KG1 (cell line): ENCODE data around the gene FBXL7.

Experiments used
- DNase-seq: peaks from one replicate; lab custom pipeline; 2025; lab: John Stamatoyannopoulos, UW

FBXL7 gene

DNA sequence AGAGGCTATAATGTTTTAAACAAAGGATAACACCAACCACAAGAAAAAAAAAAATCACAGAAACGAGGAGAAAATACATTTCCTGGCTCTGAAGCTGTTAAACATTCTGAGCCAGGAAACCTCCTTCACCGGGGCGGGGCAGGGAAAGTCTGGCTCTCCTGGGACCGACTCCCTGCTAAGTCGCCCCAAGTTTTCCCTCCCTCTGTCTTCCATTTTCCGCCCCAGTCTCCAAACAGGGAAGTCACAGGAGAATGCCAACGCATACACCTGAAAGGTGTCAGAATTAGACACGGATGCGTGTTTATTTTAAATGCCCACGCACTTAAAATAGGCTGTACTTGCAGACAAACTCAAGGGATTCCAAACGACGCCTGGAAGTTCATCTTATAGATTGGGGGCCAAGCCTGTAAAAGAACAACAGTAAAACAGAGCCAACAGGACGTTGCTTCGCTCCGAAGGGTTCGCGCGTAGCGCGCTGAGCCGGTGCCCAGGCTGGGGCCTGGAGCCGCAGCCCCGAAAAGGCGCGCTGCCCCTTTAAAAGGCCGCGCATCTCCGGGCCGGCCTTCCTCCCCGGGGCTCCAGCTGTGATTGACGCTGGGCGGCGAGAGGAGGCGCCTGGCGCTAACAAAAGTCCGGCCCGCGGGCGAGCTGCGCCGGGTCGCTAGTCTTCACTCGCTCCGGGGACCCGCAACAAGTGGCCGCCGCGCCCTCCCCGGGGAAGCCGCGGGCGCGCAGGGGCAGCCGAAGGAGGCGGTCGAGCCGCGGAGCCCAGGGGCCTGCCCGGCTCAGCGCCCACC is at the start of gene FBXL7:
Gene FBXL7, plus strand, starts transcription at position 653 of the 797 bp plus-strand sequence.
- no peak for DNase-seq

- no peak for DNase-seq
Measured at GRCh38 chr5:15450473-15450872, 49.5 kb upstream of the FBXL7 start.

DNA sequence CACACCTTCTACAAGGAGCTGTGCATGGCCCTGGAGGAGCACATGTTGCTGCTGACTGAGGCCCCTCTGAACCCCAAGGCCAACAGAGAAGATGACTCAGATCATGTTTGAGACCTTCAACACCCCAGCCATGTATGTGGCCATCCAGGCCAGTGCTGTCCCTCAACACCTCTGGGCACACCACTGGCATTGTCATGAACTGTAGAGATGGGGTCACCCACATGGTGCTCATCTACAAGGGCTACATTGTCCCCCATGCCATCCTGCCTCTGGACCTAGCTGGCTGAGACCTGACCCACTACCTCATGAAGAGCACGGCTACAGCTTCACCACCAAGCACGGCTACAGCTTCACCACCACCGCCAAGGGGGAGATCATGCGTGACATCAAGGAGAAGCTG is 49.0 kb upstream of the FBXL7 start:
- DNase-seq: no peak

DNA sequence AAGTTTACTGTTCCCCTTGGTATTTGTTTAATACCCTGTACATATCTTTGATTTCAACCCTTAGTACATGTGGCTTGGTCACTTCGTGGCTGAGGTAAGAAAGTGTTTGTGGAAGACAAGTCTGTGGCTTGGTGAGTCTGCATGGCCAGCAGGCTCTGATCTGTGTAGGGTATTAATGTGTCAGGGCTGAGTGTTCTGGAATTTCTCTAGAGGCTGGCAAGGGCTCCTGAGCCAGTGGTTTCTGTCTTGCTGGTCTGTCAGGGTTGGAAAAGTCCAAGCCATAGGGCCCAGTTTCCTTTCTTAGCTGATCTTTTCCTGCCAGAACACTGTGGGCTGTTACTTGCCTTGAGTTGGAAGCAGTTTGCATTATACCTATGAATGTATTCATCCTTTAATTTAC is 48.0 kb upstream of the FBXL7 start:
- DNase-seq: no peak

DNA sequence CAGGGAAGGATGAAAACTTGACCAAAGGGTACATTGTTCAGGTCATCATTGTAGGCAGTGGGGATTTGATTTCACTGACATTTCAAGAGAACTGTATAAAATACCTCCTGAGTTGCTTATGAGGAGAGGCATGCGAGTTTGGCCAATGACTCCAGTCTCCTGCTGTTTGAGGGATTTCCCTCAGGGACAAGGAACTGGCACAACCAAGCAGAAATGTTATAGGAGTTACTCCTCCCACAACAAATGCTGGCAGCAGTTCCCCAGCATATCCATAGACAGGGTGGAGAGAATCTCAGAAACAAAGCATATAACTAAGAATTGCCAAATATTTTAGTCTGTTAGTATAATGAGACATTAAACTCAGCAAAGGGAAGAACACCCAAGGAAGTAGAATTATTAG is 47.2 kb upstream of the FBXL7 start:
- DNase-seq: no peak

DNA sequence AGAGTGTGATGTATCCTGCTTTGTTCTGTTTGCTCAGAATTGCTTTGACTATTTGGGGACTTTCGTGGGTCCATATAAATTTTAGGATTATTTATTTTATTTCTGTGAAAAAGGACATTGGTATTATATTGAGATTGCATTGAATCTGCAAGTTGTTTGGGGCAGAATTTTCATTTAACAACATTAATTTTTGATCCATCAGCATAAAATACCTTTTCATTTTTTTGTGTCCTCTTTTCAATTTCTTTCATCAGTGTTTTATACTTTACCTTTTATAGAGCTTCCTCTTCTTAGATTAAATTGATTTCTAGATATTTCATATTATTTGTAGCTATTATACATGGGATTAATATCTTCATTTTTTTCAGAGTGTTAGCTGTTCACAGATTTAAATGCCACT is 40.8 kb upstream of the FBXL7 start:
- no peak for DNase-seq

GRCh38 chr5:15463231-15463980 is 36.6 kb upstream of the FBXL7 start:
- no peak for DNase-seq

- no peak for DNase-seq
Measured at GRCh38 chr5:15472116-15472515, 27.9 kb upstream of the FBXL7 start.

DNA sequence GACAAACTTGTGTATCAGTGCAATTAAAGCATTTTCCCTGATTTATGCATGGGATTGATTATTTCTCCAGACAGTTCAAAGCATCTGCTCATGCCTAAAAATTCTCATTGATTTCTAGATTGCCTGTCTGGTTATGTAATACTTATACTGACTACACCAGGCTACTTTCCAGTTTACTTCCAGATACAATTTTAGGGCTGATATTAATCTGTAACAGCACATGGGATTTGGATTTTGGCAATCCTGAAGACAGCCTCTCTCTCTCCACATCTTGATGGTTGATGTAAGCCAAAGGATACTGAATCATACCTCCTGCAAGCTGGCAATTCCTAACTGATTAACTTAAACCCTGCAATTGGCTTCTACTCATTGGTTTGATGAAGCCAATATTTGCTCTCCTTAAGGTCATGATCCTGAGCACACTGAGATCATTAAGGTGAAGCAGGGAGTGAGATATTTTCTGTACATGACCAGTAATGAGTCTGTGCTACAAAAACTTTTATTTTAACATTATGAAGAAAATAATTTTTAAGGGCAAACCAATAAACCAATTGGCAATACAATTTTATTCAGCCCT is 25.7 kb upstream of the FBXL7 start:
- no peak for DNase-seq

DNA sequence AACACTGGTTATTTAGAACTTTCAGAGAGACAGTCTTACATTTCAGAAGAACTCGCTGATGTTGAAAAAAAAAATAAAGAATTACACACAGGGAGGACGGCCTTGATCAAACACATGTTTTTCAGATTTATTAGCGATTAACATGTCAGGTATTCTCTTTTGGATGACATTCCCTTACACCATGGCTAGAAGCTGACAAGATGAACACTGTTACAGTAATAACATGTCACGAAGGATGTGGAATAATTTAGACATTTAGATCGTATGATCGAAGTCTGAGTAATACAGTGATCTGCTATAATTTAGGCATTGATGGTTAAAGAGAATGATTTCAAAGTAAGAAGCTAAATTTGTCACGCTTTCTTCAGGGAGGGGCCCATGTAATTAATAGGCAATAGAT is 24.6 kb upstream of the FBXL7 start:
- no peak for DNase-seq

GRCh38 chr5:15476977-15477376 is 23.0 kb upstream of the FBXL7 start:
- DNase-seq: no peak

GRCh38 chr5:15480436-15480835 is 19.5 kb upstream of the FBXL7 start:
- DNase-seq: no peak

DNA sequence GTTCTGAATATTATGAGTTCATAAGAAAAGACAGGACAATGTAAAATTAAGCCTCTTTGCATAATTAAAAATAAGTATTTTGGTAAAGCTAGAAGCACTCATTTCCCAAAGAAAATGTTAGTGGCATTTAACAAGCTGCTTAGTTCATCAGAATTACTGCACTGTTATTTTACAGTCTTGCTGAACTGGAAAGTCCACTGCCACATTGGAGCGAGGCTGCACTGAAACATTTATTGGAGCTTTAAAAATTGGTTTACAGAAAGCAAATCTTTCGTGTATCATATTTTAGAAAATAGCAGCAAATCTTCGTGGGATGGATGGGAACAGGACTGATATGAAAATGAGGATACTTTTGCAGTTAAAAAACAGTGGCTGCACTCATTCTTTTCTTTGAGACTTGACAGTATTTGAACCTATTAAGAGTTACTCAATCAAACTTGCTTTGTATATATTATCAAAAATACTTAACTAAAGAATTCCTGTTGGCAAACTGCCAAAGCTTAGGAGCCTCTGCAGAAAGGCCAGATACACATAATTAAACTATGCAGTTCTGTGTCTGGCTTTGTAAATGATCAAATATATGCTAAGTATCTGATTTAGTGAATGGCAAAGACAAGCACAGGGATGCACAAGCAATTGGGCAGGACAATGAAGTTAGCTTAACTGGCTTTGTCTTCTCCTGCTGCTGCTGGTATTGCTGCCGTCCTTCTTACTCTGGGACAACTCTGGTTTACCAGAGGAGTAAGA is 16.5 kb upstream of the FBXL7 start:
- no peak for DNase-seq

DNA sequence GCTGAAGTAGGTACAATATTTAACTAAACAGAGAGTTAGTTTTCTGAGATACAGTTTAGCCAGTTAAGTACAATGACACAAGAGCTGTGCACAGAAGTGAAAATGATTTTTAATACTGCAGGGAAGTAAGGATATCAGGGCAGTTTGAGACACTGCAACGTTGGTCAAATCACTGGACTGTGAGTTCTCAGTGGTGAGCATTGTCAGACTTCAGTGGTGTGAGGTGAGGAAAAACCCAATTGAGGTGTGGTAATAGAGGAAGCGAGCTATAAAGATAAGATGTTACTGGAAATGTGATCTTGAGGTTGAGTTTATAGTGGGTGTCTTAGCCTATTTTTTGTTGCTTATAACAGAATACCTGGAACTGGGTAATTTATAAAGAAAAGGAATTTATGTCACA is 12.8 kb upstream of the FBXL7 start:
- DNase-seq: no peak

DNA sequence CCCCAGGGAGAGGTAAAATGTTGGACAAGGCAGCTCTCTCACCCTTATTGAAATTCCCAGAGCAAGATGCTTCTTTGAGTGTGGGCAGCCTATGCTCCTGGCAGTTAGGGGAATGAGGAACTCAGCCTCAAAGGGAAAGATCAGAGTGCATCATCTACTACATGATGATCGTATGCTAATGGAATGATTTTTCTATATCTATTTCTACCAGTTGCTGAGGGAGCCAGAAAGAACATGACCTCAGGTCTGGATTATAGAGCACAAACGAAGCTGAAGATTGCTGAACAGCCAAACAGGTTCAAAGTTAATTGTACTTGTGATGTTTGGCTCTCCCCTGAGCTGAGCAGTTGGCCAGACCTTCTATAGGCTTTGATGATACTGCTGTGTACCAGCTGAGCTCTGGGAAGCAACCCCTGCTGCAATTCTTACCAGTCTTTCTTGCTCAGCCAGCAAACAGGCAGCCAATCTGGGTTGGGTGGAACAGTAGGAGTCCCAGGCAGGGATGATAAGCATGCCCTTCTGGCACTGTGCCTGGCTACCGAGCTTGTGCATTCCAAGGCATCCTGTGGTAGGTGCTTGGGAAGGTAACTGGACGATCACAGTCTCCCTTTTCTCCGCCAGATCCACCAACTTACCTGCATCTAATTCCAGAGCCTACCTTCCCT is 10.3 kb upstream of the FBXL7 start:
- no peak for DNase-seq

GRCh38 chr5:15492545-15492944 is 7.4 kb upstream of the FBXL7 start:
- DNase-seq: no peak

- DNase-seq: no peak
Measured at GRCh38 chr5:15493501-15493900, 6.5 kb upstream of the FBXL7 start.

DNA sequence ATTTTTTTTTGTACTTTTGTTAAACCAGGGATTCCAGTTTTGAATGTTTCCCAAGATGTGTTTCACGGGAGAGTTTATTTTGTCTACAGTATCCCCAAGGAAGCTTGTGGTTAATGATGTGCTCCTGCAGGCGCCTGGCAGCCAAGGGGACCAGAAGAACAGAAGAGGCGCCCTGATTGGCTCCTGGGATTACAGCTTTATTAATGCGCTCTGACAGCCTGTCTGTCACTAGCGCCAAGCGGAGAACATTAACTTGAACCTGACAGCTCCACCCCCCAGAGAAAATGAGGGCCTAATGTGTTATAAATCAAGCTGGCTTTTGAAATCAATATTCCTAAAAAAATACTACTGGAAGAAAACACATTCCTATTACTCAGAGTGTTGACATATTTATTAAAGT is 5.0 kb upstream of the FBXL7 start:
- DNase-seq: no peak

- no peak for DNase-seq
Measured at GRCh38 chr5:15496886-15497285, 3.1 kb upstream of the FBXL7 start.

DNA sequence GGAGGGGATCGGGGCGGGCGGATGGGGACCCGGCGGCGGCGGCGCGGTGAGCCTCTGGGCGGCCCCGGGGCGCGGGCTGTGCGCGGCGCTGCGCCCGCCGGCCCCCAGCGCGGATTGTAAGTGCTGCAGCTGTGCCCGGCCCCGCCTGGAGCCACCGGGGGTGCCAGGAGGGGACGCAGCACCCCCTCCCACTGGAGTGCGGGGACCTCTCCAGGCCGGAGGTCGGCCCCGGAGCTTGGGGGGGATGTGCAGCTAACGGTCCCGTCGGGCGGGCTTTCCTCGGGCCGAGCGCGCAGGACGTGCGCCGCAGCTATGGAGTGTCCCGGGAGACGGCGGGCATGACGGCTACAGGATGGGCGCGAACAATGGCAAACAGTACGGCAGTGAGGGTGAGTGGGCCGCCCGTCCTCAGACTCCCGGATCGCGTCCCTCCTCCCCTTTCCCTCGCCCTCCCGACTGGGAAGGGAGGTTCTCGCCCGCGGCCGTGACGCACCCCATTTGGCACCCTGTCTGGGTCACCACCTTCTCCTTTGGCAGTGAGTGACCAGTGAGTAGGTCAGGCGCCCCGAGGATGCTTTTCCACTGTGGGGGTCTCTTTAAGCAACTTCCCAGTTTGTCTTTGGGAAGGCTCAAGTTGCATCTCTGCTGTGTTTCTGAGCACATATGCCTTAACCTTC is 483 bp downstream of the FBXL7 start:
- no peak for DNase-seq

GRCh38 chr5:15501091-15501791 is 1.3 kb downstream of the FBXL7 start:
- no peak for DNase-seq
